HL-60/S4 treated with phorbol 12-myristate 13-acetate at 8.2 ng/mL for 4 days and 3 days (cell line): Measurements from ENCODE around the gene MTO1.

Experiments
- in situ Hi-C: fragments of 300-500 bp; cut with MboI; formaldehyde crosslinking; loops from 2 replicates; pipeline ENCODE4 v1.15.0; 2022; ENCODE audit warnings: low sequenced_read_pairs

The MTO1 gene

GRCh38 chr6:73503027-73503772 is 41.7 kb downstream of the MTO1 start:
- in situ Hi-C loops: loop anchor here (25.0 kb wide), 1 partner anchor 109 kb away; no protein-coding TSS in a partner anchor

- in situ Hi-C loops: loop anchor here (25.0 kb wide), 1 partner anchor 108 kb away; no protein-coding TSS in a partner anchor
Measured at GRCh38 chr6:73504160-73504559, 42.6 kb downstream of the MTO1 start.

DNA sequence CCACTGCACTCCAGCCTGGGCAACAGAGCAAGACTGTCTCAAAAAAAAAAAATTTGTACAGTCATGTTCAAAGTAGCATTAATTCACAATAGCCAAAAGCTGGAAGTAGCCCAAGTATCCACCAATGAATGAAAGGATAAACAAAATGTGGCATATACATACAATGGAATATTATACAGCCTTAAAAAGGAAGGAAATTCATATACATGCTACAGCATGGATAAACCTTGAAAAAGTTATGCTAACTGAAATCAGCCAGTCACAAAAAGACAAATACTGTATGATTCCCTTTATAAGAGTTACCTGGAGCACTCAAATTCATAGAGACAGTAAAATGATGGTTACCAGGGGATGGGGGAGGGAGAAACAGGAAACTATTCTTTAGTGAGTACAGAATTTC is 43.6 kb downstream of the MTO1 start:
- in situ Hi-C loops: loop anchor here (25.0 kb wide), 1 partner anchor 107 kb away; no protein-coding TSS in a partner anchor

DNA sequence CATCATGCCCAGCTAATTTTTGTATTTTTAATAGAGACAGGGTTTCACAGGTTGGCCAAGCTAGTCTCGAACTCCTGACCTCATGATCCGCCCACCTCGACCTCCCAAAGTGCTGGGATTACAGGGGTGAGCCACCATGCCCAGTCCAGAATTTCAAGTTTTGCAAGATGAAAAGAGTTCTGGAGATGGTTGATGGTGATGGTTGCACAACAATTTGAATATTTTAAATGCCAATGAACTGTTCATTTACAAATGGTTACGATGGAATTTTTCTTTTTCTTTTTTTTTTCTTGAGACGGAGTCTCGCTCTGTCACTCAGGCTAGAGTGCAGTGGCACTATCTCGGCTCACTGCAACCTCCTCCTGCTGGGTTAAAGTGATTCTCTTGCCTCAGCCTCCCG is 44.2 kb downstream of the MTO1 start:
- in situ Hi-C loops: loop anchor here (25.0 kb wide), 1 partner anchor 107 kb away; no protein-coding TSS in a partner anchor

DNA sequence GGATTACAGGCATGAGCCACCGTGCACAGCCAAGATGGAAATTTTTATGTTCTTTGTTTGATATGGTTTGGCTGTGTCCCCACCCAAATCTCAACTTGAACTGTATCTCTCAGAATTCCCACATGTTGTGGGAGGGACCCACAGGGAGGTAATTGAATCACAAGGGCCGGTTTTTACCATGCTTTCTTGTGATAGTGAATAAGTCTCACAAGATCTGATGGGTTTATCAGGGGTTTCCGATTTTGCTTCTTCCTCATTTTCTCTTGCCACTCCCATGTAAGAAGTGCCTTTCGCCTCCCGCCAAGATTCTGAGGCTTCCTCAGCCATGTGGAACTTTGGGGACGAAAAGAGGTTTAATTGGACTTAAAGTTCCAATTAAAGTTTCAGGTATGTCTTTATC is 44.7 kb downstream of the MTO1 start:
- in situ Hi-C loops: loop anchor here (25.0 kb wide), 1 partner anchor 106 kb away; no protein-coding TSS in a partner anchor

- in situ Hi-C loops: loop anchor here (25.0 kb wide), 1 partner anchor 104 kb away; no protein-coding TSS in a partner anchor
Measured at GRCh38 chr6:73508776-73509175, 47.2 kb downstream of the MTO1 start.

- in situ Hi-C loops: loop anchor here (25.0 kb wide), 1 partner anchor 102 kb away; no protein-coding TSS in a partner anchor
Measured at GRCh38 chr6:73509851-73510250, 48.3 kb downstream of the MTO1 start.

DNA sequence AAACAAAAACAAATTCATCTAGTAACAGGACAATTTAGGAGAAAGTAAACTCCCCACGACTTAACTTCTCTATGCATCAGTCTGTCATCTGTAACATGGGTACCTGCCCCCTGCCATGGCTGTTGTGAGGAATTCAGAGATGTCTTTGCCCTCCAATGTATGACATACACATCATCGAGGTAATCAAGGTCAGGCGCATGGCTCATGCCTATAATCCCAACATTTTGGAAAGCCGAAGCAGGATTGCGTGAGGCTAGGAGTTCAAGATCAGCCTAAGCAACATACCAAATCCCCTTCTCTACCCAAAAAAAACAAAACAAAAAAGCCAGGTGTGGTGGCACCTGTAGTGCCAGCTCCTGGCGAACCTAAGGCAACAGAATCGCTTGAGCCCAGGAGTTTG is 50.3 kb downstream of the MTO1 start:
- in situ Hi-C loops: loop anchor here (25.0 kb wide), 1 partner anchor 101 kb away; no protein-coding TSS in a partner anchor

GRCh38 chr6:73513496-73513854 is 51.9 kb downstream of the MTO1 start:
- in situ Hi-C loops: loop anchor here (25.0 kb wide), 1 partner anchor 99 kb away; no protein-coding TSS in a partner anchor

DNA sequence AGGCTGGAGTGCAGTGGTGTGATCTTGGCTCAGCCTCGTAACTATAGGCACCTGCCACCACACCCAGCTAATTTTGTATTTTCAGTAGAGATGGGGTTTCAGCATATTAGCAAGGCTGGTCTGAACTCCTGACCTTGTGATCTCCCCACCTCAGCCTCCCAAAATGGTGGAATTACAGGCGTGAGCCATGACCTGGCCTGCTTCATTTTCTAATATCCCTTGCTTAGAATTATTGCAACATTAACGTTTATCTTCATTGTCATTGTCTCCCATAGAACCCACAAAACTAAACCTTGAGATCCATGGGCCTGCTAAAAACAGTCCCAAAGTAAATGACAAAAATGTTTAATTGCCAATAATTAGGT is 53.2 kb downstream of the MTO1 start:
- in situ Hi-C loops: loop anchor here (25.0 kb wide), 1 partner anchor 98 kb away; no protein-coding TSS in a partner anchor

GRCh38 chr6:73515204-73515655 is 53.7 kb downstream of the MTO1 start:
- in situ Hi-C loops: loop anchor here (25.0 kb wide), 1 partner anchor 97 kb away; no protein-coding TSS in a partner anchor

GRCh38 chr6:73516514-73517489 is 55.3 kb downstream of the MTO1 start:
- in situ Hi-C loops: loop anchor here (25.0 kb wide), 1 partner anchor 95 kb away; no protein-coding TSS in a partner anchor

DNA sequence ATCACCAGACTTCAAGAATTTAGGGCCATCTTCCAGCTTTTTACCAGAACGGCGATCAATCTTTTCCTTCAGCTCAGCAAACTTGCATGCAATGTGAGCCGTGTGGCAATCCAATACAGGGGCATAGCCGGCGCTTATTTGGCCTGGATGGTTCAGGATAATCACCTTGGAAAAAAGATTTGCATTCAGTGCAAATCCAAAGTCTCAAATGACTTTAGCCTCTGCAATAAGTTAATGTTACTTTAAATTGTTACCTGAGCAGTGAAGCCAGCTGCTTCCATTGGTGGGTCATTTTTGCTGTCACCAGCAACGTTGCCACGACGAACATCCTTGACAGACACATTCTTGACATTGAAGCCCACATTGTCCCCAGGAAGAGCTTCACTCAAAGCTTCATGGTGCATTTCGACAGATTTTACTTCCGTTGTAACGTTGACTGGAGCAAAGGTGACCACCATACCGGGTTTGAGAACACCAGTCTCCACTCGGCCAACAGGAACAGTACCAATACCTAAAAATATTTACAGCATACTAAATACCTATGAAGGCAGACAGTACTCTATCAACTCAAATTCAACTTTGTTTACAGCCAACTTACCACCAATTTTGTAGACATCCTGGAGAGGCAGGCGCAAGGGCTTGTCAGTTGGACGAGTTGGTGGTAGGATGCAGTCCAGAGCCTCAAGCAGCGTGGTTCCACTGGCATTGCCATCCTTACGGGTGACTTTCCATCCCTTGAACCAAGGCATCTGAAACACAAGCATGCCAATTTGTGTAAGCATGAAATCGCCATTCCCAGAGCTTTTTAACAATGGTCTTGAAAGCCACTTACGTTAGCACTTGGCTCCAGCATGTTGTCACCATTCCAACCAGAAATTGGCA is 56.8 kb downstream of the MTO1 start:
- in situ Hi-C loops: loop anchor here (25.0 kb wide), 1 partner anchor 94 kb away; no protein-coding TSS in a partner anchor

DNA sequence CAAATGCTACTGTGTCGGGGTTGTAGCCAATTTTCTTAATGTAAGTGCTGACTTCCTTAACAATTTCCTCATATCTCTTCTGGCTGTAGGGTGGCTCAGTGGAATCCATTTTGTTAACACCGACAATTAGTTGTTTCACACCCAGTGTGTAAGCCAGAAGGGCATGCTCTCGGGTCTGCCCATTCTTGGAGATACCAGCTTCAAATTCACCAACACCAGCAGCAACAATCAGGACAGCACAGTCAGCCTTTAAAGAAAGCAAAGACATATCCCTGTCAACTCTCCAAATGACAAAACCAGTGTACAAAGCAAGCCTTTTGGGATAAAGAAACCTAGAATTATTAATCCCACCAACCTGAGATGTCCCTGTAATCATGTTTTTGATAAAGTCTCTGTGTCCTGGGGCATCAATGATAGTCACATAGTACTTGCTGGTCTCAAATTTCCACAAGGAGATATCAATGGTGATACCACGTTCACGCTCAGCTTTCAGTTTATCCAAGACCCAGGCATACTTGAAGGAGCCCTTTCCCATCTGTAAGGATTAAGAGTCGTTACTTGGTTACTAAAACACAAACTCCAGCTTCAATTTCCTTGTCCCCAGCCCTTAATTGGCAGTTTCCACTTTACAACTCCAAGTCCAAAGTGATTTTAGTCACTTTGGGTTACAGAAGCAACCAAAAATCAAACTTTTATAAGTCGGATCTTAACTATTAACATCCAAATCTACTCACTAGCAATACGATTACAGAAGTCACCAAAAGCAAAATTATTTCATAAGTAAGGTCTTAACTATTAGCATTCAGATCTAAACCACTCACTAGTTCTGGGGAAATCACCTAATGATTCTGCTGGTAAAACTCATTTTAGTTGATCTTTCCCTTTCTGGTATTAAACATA is 57.7 kb downstream of the MTO1 start:
- in situ Hi-C loops: loop anchor here (25.0 kb wide), 1 partner anchor 93 kb away; no protein-coding TSS in a partner anchor

DNA sequence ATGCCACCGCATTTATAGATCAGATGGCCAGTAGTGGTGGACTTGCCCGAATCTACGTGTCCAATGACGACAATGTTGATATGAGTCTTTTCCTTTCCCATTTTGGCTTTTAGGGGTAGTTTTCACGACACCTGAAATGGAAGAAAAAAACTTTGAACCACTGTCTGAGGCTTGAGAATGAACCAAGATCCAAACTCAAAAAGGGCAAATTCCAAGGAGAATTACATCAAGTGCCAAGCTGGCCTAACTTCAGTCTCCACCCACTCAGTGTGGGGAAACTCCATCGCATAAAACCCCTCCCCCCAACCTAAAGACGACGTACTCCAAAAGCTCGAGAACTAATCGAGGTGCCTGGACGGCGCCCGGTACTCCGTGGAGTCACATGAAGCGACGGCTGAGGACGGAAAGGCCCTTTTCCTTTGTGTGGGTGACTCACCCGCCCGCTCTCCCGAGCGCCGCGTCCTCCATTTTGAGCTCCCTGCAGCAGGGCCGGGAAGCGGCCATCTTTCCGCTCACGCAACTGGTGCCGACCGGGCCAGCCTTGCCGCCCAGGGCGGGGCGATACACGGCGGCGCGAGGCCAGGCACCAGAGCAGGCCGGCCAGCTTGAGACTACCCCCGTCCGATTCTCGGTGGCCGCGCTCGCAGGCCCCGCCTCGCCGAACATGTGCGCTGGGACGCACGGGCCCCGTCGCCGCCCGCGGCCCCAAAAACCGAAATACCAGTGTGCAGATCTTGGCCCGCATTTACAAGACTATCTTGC is 58.6 kb downstream of the MTO1 start:
- in situ Hi-C loops: loop anchor here (25.0 kb wide), 1 partner anchor 92 kb away; no protein-coding TSS in a partner anchor

DNA sequence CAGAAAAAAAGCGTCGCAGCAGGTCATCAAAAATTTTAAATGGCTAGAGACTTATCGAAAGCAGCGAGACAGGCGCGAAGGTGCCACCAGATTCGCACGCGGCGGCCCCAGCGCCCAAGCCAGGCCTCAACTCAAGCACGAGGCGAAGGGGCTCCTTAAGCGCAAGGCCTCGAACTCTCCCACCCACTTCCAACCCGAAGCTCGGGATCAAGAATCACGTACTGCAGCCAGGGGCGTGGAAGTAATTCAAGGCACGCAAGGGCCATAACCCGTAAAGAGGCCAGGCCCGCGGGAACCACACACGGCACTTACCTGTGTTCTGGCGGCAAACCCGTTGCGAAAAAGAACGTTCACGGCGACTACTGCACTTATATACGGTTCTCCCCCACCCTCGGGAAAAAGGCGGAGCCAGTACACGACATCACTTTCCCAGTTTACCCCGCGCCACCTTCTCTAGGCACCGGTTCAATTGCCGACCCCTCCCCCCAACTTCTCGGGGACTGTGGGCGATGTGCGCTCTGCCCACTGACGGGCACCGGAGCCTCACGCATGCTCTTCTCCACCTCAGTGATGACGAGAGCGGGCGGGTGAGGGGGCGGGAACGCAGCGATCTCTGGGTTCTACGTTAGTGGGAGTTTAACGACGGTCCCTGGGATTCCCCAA is 59.3 kb downstream of the MTO1 start, which contains the start of gene EEF1A1:
EEF1A1 (minus strand) TSS at position 345 of the 663 bp plus-strand sequence. CDS start 1,006 bp downstream, outside the sequence.
- in situ Hi-C loops: loop anchor here (25.0 kb wide), 1 partner anchor 91 kb away; no protein-coding TSS in a partner anchor

DNA sequence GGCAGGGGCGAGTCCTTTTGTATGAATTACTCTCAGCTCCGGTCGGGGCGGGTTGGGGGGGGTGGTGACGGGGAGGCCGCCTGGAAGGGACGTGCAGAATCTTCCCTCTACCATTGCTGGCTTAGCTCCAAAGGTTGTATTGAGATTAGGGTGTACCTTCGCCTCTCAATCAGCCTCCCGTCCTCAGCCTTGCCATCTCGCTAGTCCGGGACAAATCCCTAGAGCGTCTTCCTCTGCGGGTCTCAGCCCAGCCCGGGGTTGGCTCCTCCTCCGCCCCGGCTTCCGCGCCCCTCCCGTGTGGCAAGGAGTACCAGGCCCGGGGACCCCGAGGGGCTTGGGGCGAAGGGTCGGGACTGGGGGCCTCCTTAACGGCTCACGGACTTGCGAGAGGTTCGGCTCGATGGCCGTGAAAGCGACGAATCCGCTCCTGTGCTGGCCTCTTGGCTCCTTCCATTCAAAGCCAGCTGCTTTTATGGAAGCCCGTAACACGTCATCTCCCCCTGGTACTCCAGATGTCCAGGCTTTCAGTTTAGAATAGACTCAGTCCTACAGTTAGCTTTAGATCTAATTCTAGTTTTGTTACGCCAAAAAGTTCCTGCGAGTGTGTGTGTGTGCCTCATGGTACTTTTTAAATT is 59.9 kb downstream of the MTO1 start:
- in situ Hi-C loops: loop anchor here (25.0 kb wide), 1 partner anchor 91 kb away; no protein-coding TSS in a partner anchor
